Heart right ventricle (tissue), 16 donors: Measurements from ENCODE around the gene PPP1R9B. TPM values are rescaled to one million over a fixed set of nuclear protein-coding genes. Genes with fewer than 3 reads are reported as not detected.

Experiments
- ATAC-seq, 8 donors: fragments of 200-7000 bp; cut with Tn5 transposase; one replicate each; pipeline ENCODE4 v1.9.1; 2020; ENCODE audit warnings: mild to moderate bottlenecking in 8 of 8, moderate library complexity in 8 of 8, moderate number of reproducible peaks in 1 of 8
- DNase-seq, 2 donors: peaks; one replicate each; pipeline ENCODE4 v3.0.0-alpha.2; 2020
- H3K27ac ChIP-seq, 10 donors: fragments of 200-600 bp; sonication (generic) in 2 of 10; one replicate each; pipeline versions ENCODE4 v1.5.0 to v1.8.0; 2020 to 2022; ENCODE audit warnings: mild to moderate bottlenecking in 3 of 10
- H3K27me3 ChIP-seq, 7 donors: fragments of 200-600 bp; one replicate each; pipeline ENCODE4 v1.8.0; 2021 to 2022; ENCODE audit warnings: mild to moderate bottlenecking in 2 of 7
- H3K36me3 ChIP-seq, 9 donors: fragments of 200-600 bp; sonication (generic) in 1 of 9; one replicate each; pipeline versions ENCODE4 v1.5.0 to v1.8.0; 2020 to 2022; ENCODE audit warnings: mild to moderate bottlenecking in 2 of 9
- H3K4me1 ChIP-seq, 9 donors: fragments of 200-600 bp; sonication (generic) in 1 of 9; one replicate each; pipeline versions ENCODE4 v1.5.0 to v1.8.0; 2020 to 2022; ENCODE audit warnings: mild to moderate bottlenecking in 4 of 9
- H3K4me3 ChIP-seq, 10 donors: fragments of 200-600 bp; sonication (generic) in 2 of 10; one replicate each; pipeline versions ENCODE4 v1.5.0 to v1.8.0; 2020 to 2022; ENCODE audit warnings: mild to moderate bottlenecking in 7 of 10, moderate library complexity in 2 of 10
- H3K9me3 ChIP-seq, 11 donors: fragments of 200-600 bp in 10 of 11; sonication (generic) in 2 of 11; one replicate each; pipeline versions ENCODE4 v1.5.0 to v1.8.0; 2013 to 2022; ENCODE audit warnings: mild to moderate bottlenecking in 2 of 11, control low read depth in 1 of 11, moderate library complexity in 1 of 11
- WGBS, 2 donors: extraction: QIAGEN DNeasy Blood & Tissue Kit; methylation state at CpG; one replicate each; pipeline ENCODE4 v1.1.7; 2013; ENCODE audit warnings: inconsistent platforms in 1 of 2; 5-methylcytosine and 5-hydroxymethylcytosine counted together
- intact Hi-C, 10 donors: fragments of 100-400 bp; cut with DNase I; formaldehyde crosslinking; loops; one replicate each; pipeline versions ENCODE4 v1.11.1 to v1.14.2; 2022
- polyA plus RNA-seq, 2 donors: library from polyadenylated mRNA; stranded (reverse); fragments of 200-250 nt; gene quantifications; one replicate each; pipeline ENCODE4 v1.2.3, GENCODE V29; 2013
- total RNA-seq, 10 donors: library from RNA; stranded (reverse); fragmentation: NEBNext Ultra II Directional in 3 of 10; extraction: Animal tissue kit (Norgen Biotek cat#: 25700) in 3 of 10; gene quantifications; one replicate each; pipeline versions ENCODE4 v1.2.1 to v1.2.4, GENCODE V29; 2021 to 2023
- TF ChIP-seq, protein P1 (sequence below), 9 donors: fragments of 200-600 bp; sonication (generic) in 2 of 9; IDR thresholded peaks; one replicate each; pipeline versions ENCODE4 v1.5.0 to v1.8.0; 2021 to 2022; ENCODE audit warnings: antibody characterized with exemption in 9 of 9, mild to moderate bottlenecking in 5 of 9, moderate library complexity in 1 of 9
- donor health status: Arrhythmogenic right ventricular cardiomyopathy.
- donor health status: ischemic (EF 13 %, LVEDD 7.1; RV severe dilation, severe dysfunction).
- donor health status: healthy with polysubstance abuse.
- donor health status: DM: no; HTN: yes; CAD: no.
- donor health status: DM: no; HTN: no; CAD: no.
- donor health status: ischemic (EF 25% LVEDD 6.9; RV normal size, moderate dysfunction).
- donor health status: ischemic (EF 25% LVEDD 5.7; RV mildly dilated, moderate dysfunction).
- donor health status: healthy.
- donor health status: DM: yes; HTN: yes; CAD: no.
- donor health status: Ischemic cardiomyopathy.
- donor health status: ischemic (EF 35%, LVEDD 5.7; RV mildly dilated, moderate dysfunction).
- donor health status: nonischemic (EF 11% LVEDD 7.7; RV severe dilation, severe dysfunction).
- donor health status: DM: yes; HTN: yes; CAD: no.
- donor health status: PGD.
- donor health status: ischemic (EF 29% LVEDD 5.4; RV normal size, mild dysfunction).
- donor health status: nonischemic (EF 23%, LVEDD 6.1; RV moderate dilation, normal function).

Gene PPP1R9B
- total and polyA plus RNA-seq, 12 donors = 17.3 to 45.4 (median 26.9) TPM

DNA sequence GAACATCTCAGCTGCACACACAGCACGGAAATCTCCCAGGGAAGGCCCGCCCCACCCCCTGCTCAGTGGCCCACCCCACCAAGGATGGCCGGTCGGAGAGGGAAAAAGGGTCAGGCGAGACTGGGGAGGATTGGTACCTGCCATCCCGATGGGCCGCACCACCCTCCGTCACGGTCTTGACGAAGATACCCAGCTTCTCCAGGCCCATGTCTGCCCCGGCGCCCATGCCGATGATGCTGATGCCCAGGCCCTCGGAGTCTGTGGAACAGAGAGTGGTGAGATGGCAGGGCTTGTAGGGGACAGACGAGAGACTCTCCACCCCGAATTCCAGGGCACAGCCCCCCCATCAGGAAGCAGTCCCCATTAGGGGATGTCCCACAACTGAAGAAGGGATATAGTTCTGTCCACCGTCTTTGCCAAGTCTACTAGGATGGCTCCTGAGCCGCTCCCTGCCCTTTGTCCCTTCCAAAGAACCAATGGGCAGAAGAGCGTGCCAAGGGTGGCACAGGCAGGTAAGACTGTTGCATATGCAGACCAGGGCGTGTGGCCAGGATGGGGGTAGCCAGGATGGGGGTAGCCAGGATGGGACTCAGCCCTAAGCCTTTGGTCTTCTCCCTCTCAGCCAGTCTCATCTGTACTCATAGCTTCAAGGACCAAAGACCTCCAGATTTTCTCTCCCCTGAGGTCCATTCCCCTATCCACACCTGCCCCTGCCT is 6.9 kb downstream of the PPP1R9B start:
- Histone ChIP-seq H3K4me3 (no peak overlapping the region), H3K27ac (no peak overlapping the region), H3K4me1 (peaks cover 37 to 89% (median 77%) of the 10 kb centered on the region in 9 donors), H3K27me3 (no peaks in the 10 kb centered on the region), H3K9me3 (no peaks in the 10 kb centered on the region), H3K36me3 (peaks cover 0 to 79% (median 48%) of the 10 kb centered on the region in 9 donors)
- intact Hi-C loops = loop anchor here in 1 of 10 donors (5.0 kb wide), 1 partner anchor 34 kb away; no protein-coding TSS in a partner anchor
- DNase-seq = no peak
- ATAC-seq = no peak
- WGBS, 2 donors = 94% methylated on average over 20 of the region's 20 CpGs
- TF ChIP-seq, protein P1, sequence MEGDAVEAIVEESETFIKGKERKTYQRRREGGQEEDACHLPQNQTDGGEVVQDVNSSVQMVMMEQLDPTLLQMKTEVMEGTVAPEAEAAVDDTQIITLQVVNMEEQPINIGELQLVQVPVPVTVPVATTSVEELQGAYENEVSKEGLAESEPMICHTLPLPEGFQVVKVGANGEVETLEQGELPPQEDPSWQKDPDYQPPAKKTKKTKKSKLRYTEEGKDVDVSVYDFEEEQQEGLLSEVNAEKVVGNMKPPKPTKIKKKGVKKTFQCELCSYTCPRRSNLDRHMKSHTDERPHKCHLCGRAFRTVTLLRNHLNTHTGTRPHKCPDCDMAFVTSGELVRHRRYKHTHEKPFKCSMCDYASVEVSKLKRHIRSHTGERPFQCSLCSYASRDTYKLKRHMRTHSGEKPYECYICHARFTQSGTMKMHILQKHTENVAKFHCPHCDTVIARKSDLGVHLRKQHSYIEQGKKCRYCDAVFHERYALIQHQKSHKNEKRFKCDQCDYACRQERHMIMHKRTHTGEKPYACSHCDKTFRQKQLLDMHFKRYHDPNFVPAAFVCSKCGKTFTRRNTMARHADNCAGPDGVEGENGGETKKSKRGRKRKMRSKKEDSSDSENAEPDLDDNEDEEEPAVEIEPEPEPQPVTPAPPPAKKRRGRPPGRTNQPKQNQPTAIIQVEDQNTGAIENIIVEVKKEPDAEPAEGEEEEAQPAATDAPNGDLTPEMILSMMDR (IDR thresholded peaks at IDR 0.05) = no peak

DNA sequence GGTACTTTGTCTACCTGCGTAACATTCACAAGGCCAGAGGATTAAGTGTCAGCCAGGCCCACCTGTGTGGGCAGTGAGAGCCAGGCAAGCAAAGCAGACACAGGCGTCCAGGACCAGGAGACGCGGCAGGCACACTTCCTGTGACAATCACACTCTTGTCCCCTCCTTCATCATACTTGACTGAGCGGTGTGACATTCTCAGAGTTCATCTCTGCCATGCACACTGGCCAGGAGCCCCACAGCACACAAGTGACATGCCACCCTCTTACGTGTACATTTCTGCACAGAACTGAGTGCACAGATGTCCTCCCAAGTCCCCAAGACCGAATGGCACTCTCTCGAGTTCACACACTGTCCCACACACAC is 8.7 kb downstream of the PPP1R9B start:
- peaks cover 0 to 96% (median 65%) of the 10 kb centered on the region in 9 donors for H3K36me3 ChIP-seq
- H3K9me3 ChIP-seq = no peaks in the 10 kb centered on the region
- no peak for ATAC-seq
- WGBS, 2 donors = 61 to 68% methylated on average over 8 of the region's 8 CpGs
- no peaks in the 10 kb centered on the region for H3K27me3 ChIP-seq
- TF ChIP-seq, protein P1 (IDR thresholded peaks at IDR 0.05) = no peak
- H3K4me3 ChIP-seq = peak overlapping the region in 1 of 10 donors; percentile 7
- DNase-seq = no peak
- peaks cover 26 to 76% (median 58%) of the 10 kb centered on the region in 9 donors for H3K4me1 ChIP-seq
- H3K27ac ChIP-seq = peak overlapping the region in 9 of 10 donors; percentile 33 to 83 (median 72)
- intact Hi-C loops = loop anchor here in 1 of 10 donors (5.0 kb wide), 1 partner anchor 36 kb away; no protein-coding TSS in a partner anchor

DNA sequence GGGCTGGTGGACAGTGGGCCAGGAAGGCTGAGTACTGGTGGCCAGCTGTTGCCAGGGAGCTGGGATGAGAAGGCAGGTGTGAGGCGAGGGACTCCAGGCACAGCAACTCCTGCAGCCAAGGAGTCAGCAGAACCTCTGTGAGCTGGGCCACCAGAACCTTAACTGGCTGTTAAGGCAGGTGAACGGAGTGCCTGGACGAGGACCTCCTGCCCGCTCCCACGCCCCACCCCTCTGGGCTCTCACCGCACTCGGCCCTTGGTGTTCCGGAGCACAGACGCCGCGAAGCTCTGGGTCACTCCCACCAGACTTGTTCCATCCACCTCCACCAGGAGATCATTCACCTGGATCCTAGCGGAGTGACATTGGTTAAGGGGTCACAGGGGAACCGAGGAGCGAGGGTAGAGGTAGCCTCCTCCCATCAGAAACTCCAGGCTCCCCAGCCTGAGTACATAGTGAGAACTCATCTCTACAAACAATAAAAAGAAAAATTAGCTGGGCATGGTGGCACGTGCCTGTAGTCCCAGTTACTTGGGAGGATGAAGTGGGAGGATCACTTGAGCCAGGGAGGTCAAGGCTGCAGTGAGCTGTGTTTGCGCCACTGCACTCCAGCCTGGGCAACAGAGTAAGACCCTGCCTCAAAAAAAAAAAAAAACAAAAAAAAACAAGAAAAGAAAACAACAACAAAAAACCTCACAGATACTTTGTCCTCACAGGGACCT is 9.3 kb downstream of the PPP1R9B start:
- Histone ChIP-seq H3K27me3 (no peaks in the 10 kb centered on the region), H3K4me1 (peaks cover 21 to 71% (median 52%) of the 10 kb centered on the region in 9 donors), H3K9me3 (no peaks in the 10 kb centered on the region), H3K27ac (peak overlapping the region; percentile 29 to 83 (median 72)), H3K4me3 (peak overlapping the region in 3 of 10 donors; percentile 2 to 8 (median 7)), H3K36me3 (peaks cover 0 to 96% (median 70%) of the 10 kb centered on the region in 9 donors)
- no peak for DNase-seq
- 78 to 88% methylated on average over 16 of the region's 16 CpGs for WGBS, 2 donors
- intact Hi-C loops = loop anchor here in 1 of 10 donors (5.0 kb wide), 1 partner anchor 36 kb away; no protein-coding TSS in a partner anchor
- peak in 2 of 8 donors; percentile 1 for ATAC-seq
- TF ChIP-seq, protein P1 (IDR thresholded peaks at IDR 0.05) = no peak
